Thoracic aorta (tissue), 2 donors: ENCODE measurements around the gene ATG14. TPM values are rescaled to one million over a fixed set of nuclear protein-coding genes. Genes with fewer than 3 reads are reported as not detected.

ENCODE experiments used
- ATAC-seq: fragments of 150-250 bp; one replicate; pipeline ENCODE4 v1.8.0; 2017; ENCODE audit warnings: low read depth; ENCODE audit not compliant: insufficient number of reproducible peaks, low FRiP score
- DNase-seq: peaks from one replicate; pipeline ENCODE4 v3.0.0-alpha.2; 2020; ENCODE audit warnings: low spot score
- H3K27ac ChIP-seq, 2 donors: fragments of 200-600 bp; sonication (generic); 1 replicate in 1 of 2; 2 replicates in 1 of 2; pipeline ENCODE4 v1.5.1; 2016; ENCODE audit warnings: mild to moderate bottlenecking in 2 of 2, moderate library complexity in 2 of 2
- H3K27me3 ChIP-seq: fragments of 200-600 bp; sonication (generic); replicated peaks from 2 replicates; pipeline ENCODE4 v1.6.0; 2016; ENCODE audit warnings: mild to moderate bottlenecking; ENCODE audit not compliant: insufficient read depth
- H3K36me3 ChIP-seq: fragments of 200-600 bp; sonication (generic); one replicate; pipeline ENCODE4 v1.5.1; 2016
- H3K4me1 ChIP-seq, 2 donors: fragments of 200-600 bp; sonication (generic); 1 replicate in 1 of 2; 2 replicates in 1 of 2; pipeline versions ENCODE4 v1.5.1 to v1.6.0; 2016; ENCODE audit warnings: low read depth in 2 of 2, mild to moderate bottlenecking in 1 of 2; ENCODE audit not compliant: control insufficient read depth in 1 of 2
- H3K4me3 ChIP-seq: fragments of 200-600 bp; sonication (generic); 2 replicates; pipeline ENCODE4 v1.5.1; 2016; ENCODE audit warnings: mild to moderate bottlenecking
- H3K9me3 ChIP-seq: fragments of 200-600 bp; sonication (generic); 2 replicates; pipeline ENCODE4 v1.5.1; 2016
- total RNA-seq, 2 donors: library from RNA; depleted of rRNA; stranded (reverse); fragments of >200 nt; gene quantifications; one replicate each; pipeline versions ENCODE4 v1.1.0 to v1.2.3, GENCODE V29; 2016
- TF ChIP-seq, protein P1 (sequence below): fragments of 200-600 bp; sonication (generic); IDR thresholded peaks from one replicate; pipeline ENCODE4 v1.5.1; 2019; ENCODE audit warnings: antibody characterized with exemption

The ATG14 gene
- total RNA-seq, 2 donors from 2014 or later: 19.5 to 26.0 TPM

DNA sequence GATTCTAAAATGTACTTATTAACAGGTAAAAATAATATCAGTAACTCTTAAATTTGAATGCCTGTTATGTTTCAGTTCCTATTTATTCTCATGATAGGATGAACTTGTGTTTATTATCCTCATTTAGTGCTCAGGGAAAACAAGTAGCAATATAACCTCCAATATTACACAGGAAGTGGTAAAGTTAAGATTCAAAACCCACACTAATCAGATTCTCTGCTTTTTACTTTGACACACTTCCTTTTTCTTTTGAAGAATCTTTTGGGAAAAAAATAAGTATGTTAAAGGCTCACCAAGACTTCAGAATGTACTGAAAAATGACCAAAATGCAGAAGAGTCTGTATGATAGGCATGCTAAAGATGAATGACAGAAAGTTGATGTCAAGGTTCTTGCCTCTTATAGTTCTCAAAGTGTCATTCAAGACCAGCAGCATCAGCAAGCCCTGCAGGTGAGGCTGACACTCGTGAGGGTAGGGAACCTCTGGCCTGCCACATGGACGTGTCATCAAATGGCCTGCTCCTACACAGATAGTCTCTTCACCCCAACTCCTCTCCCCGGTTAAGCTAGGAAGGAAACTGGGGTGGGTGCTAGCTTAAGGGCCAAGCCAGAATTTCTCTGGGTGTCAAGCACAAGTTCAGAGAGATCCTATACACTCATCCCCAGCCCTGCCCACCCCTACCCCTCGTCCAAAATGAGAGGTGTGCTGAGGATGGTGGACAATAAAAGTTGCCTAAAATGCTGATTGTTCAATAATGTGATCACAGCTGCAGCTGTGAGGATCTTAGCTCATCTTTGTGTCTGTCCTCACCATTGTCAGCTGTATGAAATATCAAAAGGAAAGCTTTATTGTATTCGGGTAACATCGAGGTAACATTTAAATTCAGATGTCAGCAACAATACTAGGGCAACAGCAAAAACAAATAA lies 22.5 kb upstream of the ATG14 start:
- ATAC-seq: no peak

DNA sequence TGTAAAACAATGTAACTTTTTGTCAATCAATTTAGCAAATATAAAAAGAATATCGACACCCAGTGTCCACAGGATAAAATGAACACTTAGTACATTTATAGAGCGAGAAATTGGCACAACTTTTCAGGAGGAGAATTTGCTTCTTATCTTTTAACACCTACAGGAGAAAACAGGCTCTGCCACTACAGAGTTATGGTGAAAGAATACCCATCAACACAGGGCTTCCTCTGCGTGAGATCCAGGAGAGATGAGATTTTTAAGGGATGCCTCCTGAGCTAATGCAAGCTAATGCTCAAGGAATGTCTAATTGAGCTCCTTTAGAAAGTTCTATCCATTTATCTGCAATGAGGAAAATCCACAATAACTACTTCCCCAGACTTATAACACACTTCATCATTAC lies 21.0 kb upstream of the ATG14 start:
- Histone ChIP-seq H3K27ac (no peak overlapping the region), H3K9me3 (no peaks in the 10 kb centered on the region), H3K4me1 (peaks cover 0 to 3% of the 10 kb centered on the region in 2 donors), H3K36me3 (no peaks in the 10 kb centered on the region), H3K27me3 (no peaks in the 10 kb centered on the region), H3K4me3 (no peak overlapping the region)
- ATAC-seq (no peak), DNase-seq (no peak)
- TF ChIP-seq, protein P1, sequence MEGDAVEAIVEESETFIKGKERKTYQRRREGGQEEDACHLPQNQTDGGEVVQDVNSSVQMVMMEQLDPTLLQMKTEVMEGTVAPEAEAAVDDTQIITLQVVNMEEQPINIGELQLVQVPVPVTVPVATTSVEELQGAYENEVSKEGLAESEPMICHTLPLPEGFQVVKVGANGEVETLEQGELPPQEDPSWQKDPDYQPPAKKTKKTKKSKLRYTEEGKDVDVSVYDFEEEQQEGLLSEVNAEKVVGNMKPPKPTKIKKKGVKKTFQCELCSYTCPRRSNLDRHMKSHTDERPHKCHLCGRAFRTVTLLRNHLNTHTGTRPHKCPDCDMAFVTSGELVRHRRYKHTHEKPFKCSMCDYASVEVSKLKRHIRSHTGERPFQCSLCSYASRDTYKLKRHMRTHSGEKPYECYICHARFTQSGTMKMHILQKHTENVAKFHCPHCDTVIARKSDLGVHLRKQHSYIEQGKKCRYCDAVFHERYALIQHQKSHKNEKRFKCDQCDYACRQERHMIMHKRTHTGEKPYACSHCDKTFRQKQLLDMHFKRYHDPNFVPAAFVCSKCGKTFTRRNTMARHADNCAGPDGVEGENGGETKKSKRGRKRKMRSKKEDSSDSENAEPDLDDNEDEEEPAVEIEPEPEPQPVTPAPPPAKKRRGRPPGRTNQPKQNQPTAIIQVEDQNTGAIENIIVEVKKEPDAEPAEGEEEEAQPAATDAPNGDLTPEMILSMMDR: no peak

More for the DNA sequence above, 22.5 kb upstream of the ATG14 start:
- Histone ChIP-seq H3K27ac (no peak overlapping the region), H3K4me1 (peaks cover 0 to 3% of the 10 kb centered on the region in 2 donors), H3K36me3 (no peaks in the 10 kb centered on the region), H3K27me3 (no peaks in the 10 kb centered on the region), H3K4me3 (no peak overlapping the region), H3K9me3 (no peaks in the 10 kb centered on the region)
- TF ChIP-seq, protein P1: no peak
- DNase-seq: no peak

DNA sequence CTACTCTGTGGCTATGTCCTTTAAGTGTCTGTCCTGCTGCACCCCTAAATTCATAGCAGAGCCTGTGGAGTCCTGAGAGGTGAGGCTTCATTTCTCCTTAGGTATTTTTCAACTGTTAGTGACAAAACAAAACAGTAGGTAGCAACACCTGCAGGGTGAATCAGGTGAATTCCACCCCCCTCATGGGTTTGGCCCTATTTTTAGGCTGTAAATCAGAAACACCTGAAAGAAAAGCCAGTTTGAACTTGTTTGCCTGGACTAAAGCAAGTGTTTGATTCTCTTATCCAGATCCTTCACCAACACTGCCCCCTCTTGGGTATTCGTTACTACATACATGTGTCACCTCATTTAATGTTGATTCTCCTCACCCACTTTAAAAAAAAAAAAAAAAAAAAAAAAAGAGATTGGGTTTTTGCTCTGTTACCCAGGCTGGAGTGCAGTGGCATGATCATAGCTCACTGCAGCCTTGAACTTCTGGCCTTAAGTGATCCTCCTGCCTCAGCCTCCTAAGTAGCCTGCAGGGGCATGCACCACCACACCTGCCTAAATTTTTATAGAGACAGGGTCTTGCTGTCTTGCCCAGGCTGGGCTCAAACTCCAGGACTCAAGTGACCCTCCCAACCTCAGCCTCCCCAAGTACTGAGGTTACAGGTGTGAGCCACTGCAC lies 18.5 kb upstream of the ATG14 start:
- TF ChIP-seq, protein P1: peak; percentile 28
- Histone ChIP-seq H3K27ac (no peak overlapping the region), H3K9me3 (no peaks in the 10 kb centered on the region), H3K4me1 (peaks cover 0 to 3% of the 10 kb centered on the region in 2 donors), H3K4me3 (no peak overlapping the region), H3K27me3 (no peaks in the 10 kb centered on the region), H3K36me3 (no peaks in the 10 kb centered on the region)
- peak; percentile 19 for DNase-seq
- ATAC-seq: no peak

DNA sequence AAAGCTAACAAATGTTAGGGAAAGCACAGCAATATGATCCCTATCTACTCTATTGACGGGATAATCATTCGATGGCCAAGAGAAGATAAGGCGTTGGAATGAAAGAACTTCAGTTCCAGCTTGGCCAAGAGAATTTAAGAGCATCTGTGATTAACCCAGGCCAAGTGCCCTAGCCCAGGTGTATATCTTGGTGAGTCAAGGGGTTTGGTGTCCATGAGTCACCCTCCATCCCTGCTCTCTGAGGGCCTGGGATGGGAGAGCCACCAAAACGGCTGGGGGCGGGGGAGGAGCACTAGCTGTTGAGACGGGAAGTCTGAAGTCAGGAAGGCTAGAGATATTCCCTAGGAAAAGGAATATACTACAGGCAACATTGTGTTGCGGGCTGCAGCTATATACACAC lies 15.8 kb upstream of the ATG14 start:
- DNase-seq (no peak), ATAC-seq (no peak)
- Histone ChIP-seq H3K36me3 (no peaks in the 10 kb centered on the region), H3K4me1 (peaks cover 0 to 3% of the 10 kb centered on the region in 2 donors), H3K4me3 (no peak overlapping the region), H3K27ac (no peak overlapping the region), H3K27me3 (no peaks in the 10 kb centered on the region), H3K9me3 (no peaks in the 10 kb centered on the region)
- TF ChIP-seq, protein P1: no peak

DNA sequence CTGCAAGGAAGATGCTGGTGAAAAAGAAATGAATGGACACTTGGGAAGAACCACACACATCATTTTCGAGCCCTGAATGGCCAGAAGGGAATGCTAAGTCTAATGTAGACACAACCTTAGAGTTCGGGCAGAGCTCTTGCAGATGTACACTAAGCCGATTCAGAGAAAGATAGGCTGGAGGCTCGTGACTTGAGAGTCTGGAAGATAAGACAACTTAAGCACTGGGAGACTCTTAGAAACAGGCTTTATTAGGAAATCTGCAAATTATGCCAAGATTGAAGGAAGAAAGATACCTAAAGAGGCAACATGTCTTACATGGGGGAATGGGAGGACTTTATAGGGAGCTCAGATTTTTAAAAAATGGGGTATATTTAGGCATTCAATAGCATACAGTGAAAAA lies 15.3 kb upstream of the ATG14 start:
- Histone ChIP-seq H3K27me3 (no peaks in the 10 kb centered on the region), H3K27ac (no peak overlapping the region), H3K4me1 (peaks cover 0 to 3% of the 10 kb centered on the region in 2 donors), H3K36me3 (no peaks in the 10 kb centered on the region), H3K4me3 (no peak overlapping the region), H3K9me3 (no peaks in the 10 kb centered on the region)
- ATAC-seq (no peak), DNase-seq (no peak)
- TF ChIP-seq, protein P1: no peak
